ENCODE results near the gene GRID1. TPM values are rescaled to one million over a fixed set of nuclear protein-coding genes. Genes with fewer than 3 reads are reported as not detected.

GRID1 gene
- total RNA-seq, 1 donor from 2014 or later: not detected

GRCh38 chr10:86247073-86247472 is 119.5 kb downstream of the GRID1 start:
- DNase-seq (no peak), ATAC-seq (ENCODE audit: low read depth) (no peak)
- H3K9me3 Mint-ChIP-seq: peaks cover 9% of the 10 kb centered on the region
- intact Hi-C loops (cut with micrococcal nuclease): no loop called here
- H3K36me3 Mint-ChIP-seq (ENCODE audit: low read depth): no peaks in the 10 kb centered on the region
- no peaks in the 10 kb centered on the region for H3K27me3 Mint-ChIP-seq
- no peaks in the 10 kb centered on the region for H3K4me1 Mint-ChIP-seq
- H3K27ac Mint-ChIP-seq: no peak overlapping the region
- POLR2A ChIA-PET: no interaction called here
- TF ChIP-seq CTCF (IDR thresholded peaks at IDR 0.05): no peak
- CTCF ChIA-PET: no interaction called here
- H3K4me3 Mint-ChIP-seq: no peak overlapping the region

- Mint-ChIP-seq H3K36me3 (ENCODE audit: low read depth) (no peaks in the 10 kb centered on the region), H3K27ac (no peak overlapping the region), H3K27me3 (no peaks in the 10 kb centered on the region), H3K4me3 (no peak overlapping the region), H3K4me1 (no peaks in the 10 kb centered on the region), H3K9me3 (peaks cover 9% of the 10 kb centered on the region)
- intact Hi-C loops (cut with micrococcal nuclease): no loop called here
- no peak for TF ChIP-seq CTCF (IDR thresholded peaks at IDR 0.05)
- POLR2A ChIA-PET: no interaction called here
- DNase-seq (no peak), ATAC-seq (ENCODE audit: low read depth) (no peak)
- CTCF ChIA-PET: no interaction called here
These were observed 120.2 kb downstream of the GRID1 start for GRCh38 chr10:86246279-86246940.

GRCh38 chr10:86245015-86245394 is 121.6 kb downstream of the GRID1 start:
- peaks cover 5% of the 10 kb centered on the region for H3K9me3 Mint-ChIP-seq
- no peak for TF ChIP-seq CTCF (IDR thresholded peaks at IDR 0.05)
- POLR2A ChIA-PET: no interaction called here
- H3K36me3 Mint-ChIP-seq (ENCODE audit: low read depth): no peaks in the 10 kb centered on the region
- ATAC-seq (ENCODE audit: low read depth) (no peak), DNase-seq (no peak)
- no peaks in the 10 kb centered on the region for H3K4me1 Mint-ChIP-seq
- no peak overlapping the region for H3K4me3 Mint-ChIP-seq
- no peaks in the 10 kb centered on the region for H3K27me3 Mint-ChIP-seq
- intact Hi-C loops (cut with micrococcal nuclease): no loop called here
- CTCF ChIA-PET: no interaction called here
- H3K27ac Mint-ChIP-seq: no peak overlapping the region

- Mint-ChIP-seq H3K9me3 (no peaks in the 10 kb centered on the region), H3K27ac (no peak overlapping the region), H3K27me3 (no peaks in the 10 kb centered on the region), H3K4me3 (no peak overlapping the region), H3K4me1 (no peaks in the 10 kb centered on the region), H3K36me3 (ENCODE audit: low read depth) (no peaks in the 10 kb centered on the region)
- intact Hi-C loops (cut with micrococcal nuclease): no loop called here
- no peak for DNase-seq
- ATAC-seq (ENCODE audit: low read depth): no peak
- ChIA-PET POLR2A (no interaction called here), CTCF (no interaction called here)
- no peak for TF ChIP-seq CTCF (IDR thresholded peaks at IDR 0.05)
These were observed 122.1 kb downstream of the GRID1 start for GRCh38 chr10:86244297-86245014.

- intact Hi-C loops (cut with micrococcal nuclease): no loop called here
- Mint-ChIP-seq H3K4me3 (no peak overlapping the region), H3K27me3 (no peaks in the 10 kb centered on the region), H3K9me3 (no peaks in the 10 kb centered on the region), H3K36me3 (ENCODE audit: low read depth) (no peaks in the 10 kb centered on the region), H3K4me1 (no peaks in the 10 kb centered on the region), H3K27ac (no peak overlapping the region)
- CTCF ChIA-PET: no interaction called here
- ATAC-seq (ENCODE audit: low read depth) (no peak), DNase-seq (no peak)
- POLR2A ChIA-PET: no interaction called here
- TF ChIP-seq CTCF (IDR thresholded peaks at IDR 0.05): no peak
These were observed 122.9 kb downstream of the GRID1 start for GRCh38 chr10:86243651-86244155.

Data from activated B cell treated with CpG ODN at 0.5 μM for 24 hours (primary cell).